GM19043 (cell line): Measurements from ENCODE around the gene RAB36.

Experiments
- ATAC-seq: cut with Tn5 transposase; IDR thresholded peaks from one replicate; pipeline ENCODE4 v1.9.1; 2021; ENCODE audit warnings: low read depth; ENCODE audit not compliant: unreplicated experiment

The RAB36 gene

DNA sequence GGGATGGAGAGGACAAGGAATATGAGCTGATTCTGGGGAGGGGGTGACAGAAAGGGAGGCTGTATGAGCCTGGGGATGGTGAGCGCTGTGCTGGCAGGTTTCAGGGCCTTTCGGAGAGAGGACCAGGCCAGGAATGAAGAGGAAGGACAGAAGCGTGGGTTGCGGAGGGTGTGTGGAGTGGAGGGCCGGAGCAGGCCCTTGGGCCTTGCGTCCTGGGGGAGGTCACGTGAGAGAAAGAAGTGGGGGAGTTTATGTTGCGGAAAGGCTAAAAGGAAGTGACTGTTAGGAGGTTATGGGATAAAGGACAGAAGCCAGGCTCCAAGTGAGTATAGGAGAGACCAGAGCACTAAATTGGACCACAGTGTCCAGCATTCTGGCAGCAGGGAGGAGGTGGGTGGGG lies 52.6 kb downstream of the RAB36 start:
- ATAC-seq = no peak

DNA sequence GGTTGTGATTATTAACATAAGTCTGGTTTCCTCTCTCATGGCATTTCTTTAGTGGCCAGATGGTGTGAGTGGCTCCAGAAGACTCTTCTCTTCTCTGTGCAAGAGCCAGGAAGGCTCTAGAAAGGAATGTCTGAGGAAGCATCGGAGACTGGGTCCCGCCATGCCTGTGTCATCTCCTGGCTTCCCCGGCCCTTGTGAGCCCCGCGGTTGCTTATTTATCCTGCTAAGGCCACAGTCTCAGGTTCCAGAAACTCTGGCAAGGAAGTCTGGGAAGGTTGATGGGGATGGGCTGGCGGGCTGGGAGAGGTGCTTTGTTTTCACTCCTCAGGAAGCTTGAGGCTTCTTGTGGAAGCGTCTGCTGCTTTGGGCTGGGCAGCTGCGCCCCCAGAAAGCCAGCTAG lies 53.9 kb downstream of the RAB36 start:
- ATAC-seq = no peak

- no peak for ATAC-seq
Observed at GRCh38 chr22:23200898-23201297, 55.6 kb downstream of the RAB36 start.

GRCh38 chr22:23202812-23203451 lies 57.7 kb downstream of the RAB36 start:
- ATAC-seq = no peak

- no peak for ATAC-seq
Observed at GRCh38 chr22:23203452-23204124, 58.3 kb downstream of the RAB36 start.

DNA sequence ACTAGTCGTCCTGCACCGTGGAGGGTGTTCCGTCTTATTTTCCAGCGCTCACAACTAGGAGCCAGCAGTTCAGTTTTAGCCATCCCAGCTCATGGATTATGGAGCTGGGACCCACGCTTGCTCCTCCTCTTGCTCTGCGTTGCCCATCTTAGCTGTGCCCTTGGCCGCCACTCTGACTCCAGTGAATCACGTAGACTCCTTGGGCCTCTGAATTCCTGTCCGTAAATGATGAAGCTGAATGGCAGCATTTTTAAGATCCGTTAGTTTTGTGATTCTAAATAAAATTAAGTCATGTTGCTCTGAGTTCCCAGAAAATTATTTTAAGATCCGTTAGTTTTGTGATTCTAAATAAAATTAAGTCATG lies 58.8 kb downstream of the RAB36 start:
- ATAC-seq = no peak

DNA sequence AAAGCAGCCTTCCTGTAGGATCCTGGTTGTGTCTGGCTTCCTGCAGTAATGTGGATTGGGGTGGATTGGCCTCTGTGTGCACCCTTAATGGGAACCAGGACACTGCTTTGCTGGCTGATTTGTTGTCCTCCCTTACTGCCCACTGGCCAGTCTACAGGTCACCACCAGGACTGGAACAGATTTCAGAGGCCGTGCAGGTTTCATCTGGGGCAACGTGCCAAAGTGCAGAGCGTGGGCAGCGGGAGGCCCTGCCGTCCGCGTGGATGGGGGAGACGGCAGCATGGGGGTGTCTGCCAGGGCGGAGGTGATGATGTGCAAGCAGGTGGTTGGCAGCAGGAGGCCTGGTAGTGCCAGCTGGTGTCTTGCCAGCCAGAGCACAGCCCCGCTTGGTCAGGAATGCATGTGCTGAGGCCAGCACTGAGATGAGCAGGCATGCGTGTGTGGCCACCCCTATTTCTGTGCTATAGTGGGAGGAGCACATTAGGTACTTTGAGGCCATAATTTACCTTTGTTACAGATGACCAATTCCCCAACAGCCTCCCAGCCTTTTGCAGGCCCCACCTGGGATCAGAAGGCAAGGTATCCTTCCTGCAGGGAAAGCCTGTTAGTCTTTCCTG lies 59.4 kb downstream of the RAB36 start:
- ATAC-seq = no peak

DNA sequence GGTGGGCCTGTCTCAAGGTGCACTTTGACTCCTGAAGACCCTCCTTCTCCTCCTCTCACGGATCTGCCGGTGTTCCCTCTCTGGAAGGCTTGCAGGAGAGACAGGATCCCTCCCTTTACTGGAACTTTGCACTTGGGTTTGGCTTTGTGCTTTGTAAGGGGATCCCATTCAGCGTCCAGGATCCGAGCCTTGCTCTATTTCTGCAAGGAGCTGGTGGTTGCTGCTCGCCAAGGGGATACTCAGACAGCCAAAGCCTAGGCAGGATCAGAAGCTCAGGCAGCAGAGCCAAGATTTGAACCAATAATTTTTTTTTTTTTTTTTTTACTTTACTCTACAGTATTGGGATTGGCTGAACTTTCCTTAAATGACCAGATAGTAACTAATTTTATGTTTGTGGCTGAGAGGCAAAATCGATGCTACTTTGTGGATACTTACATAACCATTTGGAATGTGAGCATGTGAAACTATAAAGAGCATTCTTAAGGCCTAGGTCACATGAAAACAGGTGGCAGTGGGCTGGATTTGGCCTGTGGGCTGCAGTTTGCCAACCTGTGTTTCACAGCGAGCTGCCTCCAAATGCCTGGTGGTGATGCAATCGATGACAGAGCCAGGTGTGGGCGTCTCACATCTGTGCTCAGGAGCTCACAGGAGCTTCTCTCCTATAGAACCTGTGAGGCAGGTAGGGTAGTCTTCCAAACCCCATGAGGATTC lies 60.2 kb downstream of the RAB36 start:
- ATAC-seq = no peak

- ATAC-seq = no peak
Observed at GRCh38 chr22:23206915-23207314, 61.6 kb downstream of the RAB36 start.

GRCh38 chr22:23207729-23208393 lies 62.6 kb downstream of the RAB36 start:
- ATAC-seq = no peak

GRCh38 chr22:23210428-23211170 lies 65.3 kb downstream of the RAB36 start:
- ATAC-seq = no peak

GRCh38 chr22:23211622-23212021 lies 66.3 kb downstream of the RAB36 start:
- ATAC-seq = no peak

DNA sequence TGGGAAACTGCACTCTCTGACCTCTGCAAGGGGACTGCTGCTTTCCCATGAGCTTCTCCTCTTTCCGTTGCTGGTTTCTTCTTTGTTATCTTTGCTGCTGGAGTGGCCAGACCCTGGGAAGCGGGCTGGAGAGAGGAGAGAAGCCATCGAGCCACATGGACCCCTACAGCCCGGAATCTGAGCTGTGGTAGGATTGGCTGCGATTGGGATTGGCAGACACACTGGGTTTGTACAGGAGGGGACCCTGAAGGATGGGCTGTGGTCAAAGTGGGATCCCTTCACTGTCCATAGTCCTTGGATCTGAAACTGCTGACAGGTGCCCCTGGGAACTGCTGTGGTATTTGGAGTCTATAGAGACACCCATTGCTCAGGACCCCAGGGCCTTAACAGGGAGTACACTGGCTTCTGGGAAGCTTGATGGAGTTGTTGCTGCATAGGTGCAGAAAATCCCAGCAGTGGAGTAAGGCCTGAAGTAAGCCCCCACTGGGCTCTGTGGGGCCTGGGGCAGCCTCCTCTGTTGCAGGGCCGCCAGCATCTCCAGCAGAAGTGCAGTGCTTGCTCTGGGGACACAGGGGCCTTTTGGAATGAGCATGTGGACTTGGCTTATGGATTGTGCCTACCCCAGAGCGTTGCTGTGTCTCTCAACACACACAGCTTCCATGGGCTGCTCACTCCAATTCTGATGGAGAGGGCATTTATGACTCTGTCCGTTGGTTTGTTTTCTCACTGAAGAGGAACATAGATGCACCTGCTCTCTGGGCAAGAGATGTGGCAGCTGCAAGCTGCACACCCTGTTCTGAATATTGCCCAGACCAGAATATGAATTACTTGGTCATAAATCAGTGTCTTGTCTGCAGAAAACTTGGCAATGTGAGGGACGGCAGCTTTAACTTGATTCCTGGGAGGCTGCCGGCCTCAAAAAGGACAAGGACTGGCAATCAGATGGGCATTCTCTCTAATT lies 67.1 kb downstream of the RAB36 start:
- ATAC-seq = no peak

GRCh38 chr22:23213022-23213555 lies 67.8 kb downstream of the RAB36 start:
- ATAC-seq = no peak

GRCh38 chr22:23213581-23214334 lies 68.5 kb downstream of the RAB36 start:
- no peak for ATAC-seq
